DMS53 treated with DMSO at 0.1 percent for 48 hours (cell line): ENCODE data around the gene MEI4.
"Not testable (repeated sequence)": the region's sequence is repeated elsewhere in the genome, so short reads cannot be mapped to it uniquely, and the experiment has no call there.

ENCODE experiments used
- DNase-seq: peaks from one replicate; lab custom pipeline; 2025; ENCODE audit not compliant: unreplicated experiment; lab: John Stamatoyannopoulos, UW

The MEI4 gene

DNA sequence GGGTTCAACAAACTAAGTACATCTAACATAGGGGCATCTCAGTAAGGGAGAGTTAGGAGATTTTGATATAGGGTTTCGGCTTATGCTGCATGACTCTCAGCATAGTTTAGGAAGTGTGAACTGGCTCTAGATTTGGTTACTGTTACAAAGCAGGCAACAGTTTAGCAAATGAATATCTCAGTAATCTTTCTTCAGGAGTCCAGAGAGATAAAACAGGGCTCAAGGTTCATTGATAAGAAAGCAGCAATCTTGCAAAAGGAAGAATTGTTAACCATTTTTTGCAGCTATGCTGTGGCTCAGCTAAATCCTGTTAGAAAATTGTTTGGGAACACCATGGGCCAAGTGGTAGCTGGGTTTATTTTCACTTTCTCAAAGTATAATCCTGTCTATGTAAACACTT is 161.3 kb downstream of the MEI4 start:
- no peak for DNase-seq

DNA sequence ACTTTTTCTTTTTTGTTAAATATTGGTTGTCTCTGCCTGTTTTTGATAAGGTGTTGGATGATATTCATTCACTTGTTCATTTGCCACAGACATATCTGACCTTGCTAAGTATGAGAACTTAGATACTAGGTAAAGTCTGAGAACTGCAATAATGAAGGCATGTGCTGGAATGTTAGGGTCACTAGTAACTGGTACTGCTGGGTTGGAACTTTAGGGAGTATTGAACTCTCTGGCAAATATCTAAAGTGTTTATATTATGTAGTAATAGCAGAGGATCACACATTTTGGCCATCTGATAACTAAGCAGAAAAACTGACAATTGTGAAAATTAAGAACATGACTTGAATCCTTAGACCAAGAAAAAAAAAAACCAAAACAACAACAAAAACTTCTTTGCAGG is 162.7 kb downstream of the MEI4 start:
- DNase-seq = no peak

DNA sequence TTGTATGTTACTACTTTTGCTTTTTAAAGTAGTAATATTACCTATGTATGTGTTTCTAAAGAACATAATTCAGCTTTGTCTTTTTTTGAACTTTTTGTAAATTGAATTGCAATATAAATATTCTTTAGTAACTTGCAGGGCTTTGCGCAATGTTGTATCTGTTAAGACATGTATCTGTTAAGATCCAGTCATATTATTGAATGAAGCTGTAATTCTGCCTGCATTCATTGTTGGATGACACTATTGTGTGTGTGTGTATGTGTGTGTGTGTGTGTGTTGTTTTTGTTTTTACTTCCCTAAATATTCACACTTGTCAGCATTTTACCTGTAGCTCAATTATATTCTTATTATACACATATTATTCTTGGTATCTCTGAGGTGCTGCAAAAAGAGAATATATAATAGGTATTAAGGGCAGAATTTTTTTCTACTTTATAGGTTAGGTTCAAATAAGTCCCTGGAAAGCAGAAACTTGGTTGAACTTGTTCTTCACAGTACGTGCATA is 164.0 kb downstream of the MEI4 start:
- no peak for DNase-seq

DNA sequence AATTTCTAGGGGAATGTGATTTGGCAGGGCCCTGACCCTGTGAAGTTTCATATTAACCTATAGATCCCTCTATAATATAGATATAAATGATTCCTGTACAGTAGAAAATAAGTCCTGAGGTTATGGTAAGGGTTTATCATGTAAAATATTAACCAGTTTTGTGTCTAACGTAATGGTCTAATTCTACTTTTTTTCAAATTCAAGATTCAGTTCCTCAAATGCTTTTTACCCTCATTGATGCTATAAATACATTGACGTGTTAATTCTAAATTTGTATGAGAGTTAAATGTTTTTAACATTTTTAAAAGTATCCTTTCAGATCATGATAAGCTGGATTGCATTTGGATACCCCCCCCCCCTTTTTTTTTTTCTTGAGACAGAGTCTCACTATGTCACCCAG is 169.4 kb downstream of the MEI4 start:
- DNase-seq = no peak

DNA sequence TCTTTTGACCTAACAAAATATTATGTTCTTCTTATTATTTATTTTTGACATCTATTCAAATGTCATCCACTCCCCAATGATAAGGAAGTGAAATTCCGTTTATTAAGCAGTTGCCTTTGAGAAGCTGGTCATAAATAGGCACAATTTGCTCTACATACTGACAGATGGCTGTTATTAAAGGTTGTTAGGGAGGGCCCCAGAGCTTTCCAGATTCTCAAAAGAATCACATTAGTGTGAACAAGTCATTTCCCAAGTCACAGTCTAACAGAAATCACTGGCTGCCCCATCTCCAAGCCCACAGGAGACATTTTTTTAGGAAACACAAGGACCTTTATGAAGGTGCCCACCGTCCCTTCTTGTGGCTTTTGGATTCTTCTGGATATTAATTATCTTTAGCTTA is 172.4 kb downstream of the MEI4 start:
- DNase-seq = no peak

DNA sequence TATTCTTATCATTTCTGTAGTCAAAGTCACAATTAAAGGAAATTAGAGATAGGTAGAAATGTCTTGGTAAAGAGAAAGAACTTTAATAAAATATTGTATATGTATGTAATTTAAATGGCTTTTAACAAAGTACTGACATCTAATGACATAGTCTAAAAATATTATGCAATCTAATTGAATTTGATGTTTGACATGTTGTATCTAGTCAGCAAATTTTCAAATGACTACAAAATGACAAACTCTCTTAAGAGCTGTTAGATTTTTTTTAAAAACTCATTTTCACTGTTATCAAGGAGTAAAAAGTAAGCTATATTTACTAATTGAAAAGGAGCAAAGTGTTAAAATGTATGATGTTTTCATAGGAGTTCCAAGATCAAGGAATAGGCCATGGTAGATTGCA is 176.9 kb downstream of the MEI4 start:
- no peak for DNase-seq

DNA sequence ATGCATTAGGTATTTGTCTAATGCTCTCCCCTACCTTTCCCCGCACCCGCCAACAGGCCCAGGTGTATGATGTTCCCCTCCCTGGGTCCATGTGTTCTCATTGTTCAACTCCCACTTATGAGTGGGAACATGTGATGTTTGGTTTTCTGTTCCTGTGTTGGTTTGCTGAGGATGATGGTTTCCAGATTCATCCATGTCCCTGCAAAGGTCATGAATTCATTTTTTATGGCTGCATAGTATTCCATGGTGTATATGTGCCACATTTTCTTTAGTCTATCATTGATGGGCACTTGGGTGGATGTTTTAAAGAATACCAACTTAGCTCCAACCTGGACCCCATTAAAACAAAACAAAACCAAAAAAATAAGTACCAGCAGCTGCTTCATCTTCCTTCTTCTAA is 180.9 kb downstream of the MEI4 start:
- DNase-seq = not testable (repeated sequence)

DNA sequence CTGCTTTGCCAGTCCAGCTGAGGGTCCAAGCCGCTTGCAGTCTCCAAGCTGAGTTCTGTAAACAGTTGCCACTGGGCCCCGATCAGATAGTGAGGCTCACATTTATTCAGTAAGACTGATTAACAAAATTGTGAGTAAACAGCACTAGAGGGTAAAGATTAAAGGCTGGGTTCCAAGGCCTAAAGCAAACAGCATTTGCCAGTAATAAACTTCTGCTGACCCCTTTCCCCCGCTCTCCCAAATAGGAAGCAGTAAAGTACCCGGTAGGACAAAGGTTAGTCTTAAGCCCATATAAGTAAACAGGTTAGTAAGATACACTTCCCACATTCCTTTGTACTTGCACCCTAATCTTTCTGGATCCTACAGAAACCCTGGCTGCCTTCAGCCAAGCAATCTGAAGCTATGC is 181.8 kb downstream of the MEI4 start:
- DNase-seq = no peak

DNA sequence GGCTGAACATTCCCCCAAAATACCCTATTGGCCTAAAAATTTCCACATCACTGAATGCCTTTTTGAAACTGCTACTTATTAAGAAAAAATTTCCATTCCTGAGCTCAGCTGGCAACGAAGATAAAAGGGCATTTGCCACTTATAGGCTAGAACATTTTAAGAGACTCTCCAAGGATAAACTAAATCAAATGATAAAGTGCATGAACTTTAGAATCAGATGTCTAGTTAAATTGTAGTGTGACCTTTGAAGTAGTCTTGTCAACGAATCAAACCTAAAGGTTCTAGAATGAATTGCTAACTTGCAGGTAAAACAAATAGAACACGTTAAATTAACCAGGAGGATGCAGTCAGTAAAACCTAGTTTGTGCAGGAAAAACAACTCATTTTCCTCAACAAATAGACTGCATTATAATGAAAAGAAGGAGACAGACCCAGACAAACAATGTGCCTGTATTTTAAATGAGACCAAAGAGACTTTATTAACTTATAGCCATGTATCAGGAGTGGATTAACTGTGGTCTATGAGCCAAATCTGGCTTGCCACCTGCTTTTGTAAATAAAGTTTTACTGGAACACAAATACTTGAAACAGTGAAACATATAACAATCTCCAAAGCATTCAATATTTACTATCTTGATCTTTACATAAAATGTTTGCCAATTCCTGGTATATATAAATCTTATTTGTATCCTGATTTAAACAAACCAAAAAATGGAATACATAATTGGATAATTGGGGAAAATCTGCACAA is 184.4 kb downstream of the MEI4 start:
- no peak for DNase-seq

DNA sequence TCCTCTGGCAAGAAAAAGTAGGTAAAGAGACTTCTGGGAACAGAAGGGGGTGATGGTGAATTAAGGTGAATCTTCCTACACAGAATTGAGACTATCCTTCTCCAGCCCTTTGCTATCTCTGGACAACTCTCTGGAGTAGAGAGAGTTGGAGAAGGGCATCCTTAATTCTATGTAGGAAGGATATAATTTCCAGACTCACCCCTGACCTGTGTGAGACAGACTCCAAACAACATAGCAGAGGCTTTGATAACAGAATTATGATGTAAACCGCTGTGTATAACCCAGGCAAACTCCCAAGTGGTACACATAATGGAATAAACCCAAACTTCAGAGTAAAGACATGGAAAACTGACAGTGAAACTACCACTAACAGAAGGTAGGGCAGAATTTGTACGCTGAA is 186.5 kb downstream of the MEI4 start:
- no peak for DNase-seq

DNA sequence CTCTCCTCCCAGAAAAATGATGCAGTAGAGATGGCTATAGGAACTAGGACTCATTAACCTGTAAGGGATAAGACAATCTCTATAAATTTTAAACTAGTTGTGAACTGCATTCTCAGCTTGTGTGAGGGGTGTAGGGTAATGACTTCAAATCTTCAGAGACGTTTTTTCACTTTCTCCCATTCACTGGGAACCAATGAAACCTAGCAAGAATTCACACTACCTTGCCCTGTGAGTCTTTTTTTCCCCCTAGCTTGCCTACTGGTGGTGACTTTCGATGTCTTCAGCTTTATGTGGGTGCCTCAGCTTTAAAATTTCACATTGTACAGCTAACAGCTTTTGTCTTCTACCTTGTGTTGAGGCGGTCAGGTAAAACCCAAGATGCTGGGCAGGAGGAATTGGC is 192.0 kb downstream of the MEI4 start:
- no peak for DNase-seq

DNA sequence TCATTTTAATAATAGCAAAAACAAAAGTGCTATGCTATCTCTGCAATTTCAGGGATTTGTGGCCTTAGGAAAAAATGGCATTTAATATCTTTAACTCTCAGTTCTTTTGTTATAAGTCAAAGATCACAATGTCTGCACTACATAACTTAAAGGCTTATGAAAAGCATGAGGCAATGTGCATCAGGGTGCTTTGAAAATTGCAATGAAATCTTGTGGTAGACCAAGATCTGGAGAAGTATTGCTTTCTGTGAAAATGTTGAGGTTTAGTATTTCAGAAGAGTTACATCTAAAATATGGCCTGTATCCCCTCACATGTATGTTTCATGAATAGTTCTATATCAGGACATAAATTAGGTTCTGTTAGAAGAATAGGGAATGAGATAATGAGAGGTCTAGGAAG is 200.6 kb downstream of the MEI4 start:
- no peak for DNase-seq

DNA sequence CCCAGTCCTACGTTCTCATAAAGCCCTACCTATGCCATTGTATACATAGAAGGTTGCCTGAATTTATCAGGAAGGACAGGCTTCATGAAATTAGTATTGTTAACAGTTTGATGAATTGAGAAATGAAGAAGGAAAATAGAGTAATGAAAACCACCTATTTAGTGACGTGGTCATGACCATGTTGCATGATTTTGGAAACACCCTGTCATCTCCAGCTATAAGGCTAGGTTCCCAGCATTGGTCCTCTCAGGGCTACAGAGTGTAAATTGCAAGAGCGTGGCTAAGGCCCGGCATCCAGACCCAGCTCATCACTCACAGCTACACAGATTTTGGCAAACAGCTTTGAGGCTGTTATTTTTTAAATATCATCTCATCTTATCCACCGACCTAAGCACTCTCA is 203.6 kb downstream of the MEI4 start:
- DNase-seq = no peak

DNA sequence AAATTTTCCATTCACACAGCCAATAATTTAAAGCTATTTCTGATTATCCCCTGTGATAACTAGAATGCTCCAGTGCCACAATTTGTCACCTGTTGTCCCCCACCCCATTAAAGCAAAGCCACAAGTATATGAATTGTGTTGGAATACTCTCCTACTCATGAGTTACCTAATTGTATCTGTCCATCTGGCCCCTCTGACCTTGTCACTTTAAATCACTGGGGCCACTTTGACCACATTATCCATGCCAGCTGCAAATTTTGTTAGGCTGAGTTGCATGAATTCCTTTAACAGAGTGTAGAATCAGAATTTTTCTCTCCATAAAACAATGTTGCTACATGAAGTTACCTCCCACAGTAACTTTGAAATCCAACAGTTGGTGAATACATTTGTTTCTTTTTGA is 204.6 kb downstream of the MEI4 start:
- DNase-seq = no peak

DNA sequence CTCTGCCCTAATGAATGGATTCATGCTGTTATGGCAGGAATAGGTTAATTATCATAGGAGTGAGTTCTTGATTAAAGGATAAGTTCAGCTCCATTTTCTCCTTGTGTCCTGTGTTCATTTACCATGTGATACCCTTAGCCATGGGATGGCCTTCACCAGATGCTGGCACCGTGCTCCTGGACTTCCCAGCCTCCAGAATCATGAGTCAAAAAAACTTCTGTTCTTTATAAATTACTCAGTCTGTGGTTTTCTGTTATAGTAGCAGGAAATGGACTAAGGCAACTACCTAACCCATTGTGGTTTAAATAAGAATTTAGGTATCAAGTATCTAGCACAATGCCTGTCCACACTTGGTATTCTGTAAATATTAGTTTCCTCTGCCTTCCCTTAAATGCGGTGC is 223.5 kb downstream of the MEI4 start:
- DNase-seq = no peak

DNA sequence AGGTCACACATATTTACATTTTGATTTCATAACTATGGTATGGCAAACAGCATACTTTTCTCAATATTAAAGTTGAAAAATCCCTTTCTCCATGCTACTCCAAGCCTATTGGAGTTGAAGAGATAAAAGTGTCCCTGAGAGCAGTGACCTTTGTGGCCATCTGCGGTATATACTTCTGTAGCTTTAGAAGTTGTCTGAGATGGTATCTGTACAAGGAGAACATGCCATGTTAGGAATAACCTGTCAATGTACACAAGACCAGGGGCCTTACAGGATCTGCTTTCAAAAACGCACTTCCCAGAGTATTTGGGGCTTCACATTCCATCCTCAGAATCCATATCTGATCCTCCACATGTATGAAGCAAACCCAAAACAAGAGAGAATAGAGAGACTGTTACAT is 226.7 kb downstream of the MEI4 start:
- no peak for DNase-seq

DNA sequence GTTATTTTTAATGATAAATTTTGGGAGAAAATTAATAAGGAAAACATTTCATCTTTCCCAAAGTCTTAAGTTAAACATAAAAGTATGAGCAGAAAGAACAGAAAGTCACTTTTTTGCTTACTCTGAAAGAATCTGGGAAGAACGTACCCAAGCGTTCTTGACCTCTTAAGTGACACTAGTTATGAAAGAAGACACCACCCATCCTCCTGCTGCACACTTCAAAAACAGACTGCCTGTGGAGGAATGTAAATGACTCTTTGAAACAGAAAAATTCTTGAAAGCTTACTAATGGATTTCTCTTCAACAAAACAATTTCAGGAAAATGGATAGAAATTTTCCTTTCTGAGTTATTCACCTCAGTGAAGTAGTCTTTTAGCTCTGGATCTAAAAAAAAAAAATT is 227.7 kb downstream of the MEI4 start:
- no peak for DNase-seq

DNA sequence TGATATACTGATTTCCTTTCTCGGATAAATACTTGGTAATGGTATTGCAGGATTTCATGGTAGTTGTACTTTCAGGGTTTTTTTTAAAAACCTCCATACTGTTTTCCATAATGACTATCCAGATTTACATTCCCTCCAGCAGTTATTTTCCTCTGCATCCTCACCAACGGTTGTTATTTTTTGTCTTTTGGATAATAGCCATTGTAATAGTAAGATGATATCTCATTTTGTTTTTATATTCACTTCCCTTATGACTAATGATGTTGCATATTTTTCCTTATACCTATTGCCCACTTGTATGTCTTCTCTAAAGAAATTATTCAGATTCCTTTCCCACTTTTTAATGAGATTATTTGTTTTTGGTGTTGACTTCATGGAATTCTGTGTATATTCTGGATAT is 231.0 kb downstream of the MEI4 start:
- no peak for DNase-seq

DNA sequence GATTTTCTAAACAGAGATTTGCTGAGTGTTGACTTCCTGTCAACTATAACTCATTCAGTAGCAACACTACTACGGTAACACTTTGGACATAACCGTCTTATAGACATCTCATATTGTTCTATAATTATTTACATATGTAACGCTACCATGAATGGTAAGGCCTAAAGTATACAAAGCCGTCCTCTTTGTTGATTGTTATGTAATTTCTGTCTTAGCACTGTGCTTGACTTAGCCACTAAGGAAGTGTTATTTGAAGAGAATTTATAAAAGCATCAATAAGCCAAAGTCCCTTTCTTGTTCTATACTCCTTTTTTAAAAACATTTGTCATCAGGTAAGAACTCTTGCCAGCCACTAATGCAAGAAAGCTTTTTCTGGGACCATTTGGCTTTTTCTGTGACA is 240.6 kb downstream of the MEI4 start:
- no peak for DNase-seq

DNA sequence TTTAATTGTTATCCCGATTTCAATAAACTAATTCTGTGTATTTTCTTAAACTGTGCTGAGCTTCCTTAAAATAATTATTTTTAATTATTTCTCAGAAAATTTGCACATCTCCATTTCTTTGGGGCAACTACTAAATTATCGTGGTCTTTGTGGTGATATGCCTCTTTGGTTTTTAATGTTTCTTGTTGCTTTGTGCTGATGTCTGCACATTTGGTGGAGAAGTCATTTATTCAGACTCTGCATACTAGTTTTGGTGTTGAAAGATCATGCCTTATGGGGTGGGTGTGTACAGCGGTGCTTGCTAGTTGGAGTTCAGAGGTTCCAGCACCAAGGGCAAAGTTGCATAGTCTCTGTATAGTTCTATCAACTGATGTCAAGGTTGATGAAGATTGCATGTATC is 253.2 kb downstream of the MEI4 start:
- DNase-seq = no peak

DNA sequence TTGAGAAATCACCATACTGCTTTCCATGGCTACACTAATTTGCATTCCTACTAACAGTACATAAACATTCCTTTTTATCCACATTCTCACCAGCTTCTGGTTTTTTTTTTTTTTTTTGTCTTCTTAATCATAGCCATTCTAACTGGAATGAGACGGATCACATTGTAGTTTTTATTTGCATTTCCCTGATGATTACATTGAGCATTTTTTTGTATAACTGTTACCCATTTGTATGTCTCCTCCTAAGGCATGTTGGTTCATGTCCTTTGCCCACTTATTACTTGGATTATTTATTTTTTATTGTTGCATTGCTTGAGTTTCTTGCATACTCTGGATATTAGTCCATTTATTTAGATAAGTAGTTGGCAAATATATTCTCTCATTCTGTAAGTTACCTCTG is 258.0 kb downstream of the MEI4 start:
- no peak for DNase-seq

DNA sequence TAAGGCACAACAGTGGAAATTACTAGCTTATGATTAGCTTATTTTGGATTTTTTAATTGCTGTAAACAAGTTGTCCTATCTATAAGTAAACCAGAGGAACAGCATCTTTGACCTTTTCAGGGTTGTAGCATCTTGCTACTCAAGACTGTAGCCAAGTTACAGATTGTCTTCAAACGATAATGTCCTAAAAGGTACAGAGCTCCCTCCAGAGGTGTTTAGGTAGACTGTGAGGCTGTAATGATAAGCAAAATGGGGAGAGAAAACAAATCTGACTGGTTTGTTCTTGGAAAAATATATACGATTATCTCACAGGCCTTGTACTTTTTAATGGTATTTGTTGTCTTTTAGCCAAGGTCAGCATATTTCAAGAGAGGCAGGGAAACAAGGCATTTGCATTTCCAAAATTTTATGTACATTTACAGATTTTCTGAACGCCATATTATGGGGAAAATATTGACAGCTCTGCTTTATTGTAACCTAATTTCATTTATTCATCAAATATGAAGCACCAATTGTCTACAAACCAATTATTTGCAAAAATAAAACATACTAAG is 273.4 kb downstream of the MEI4 start:
- no peak for DNase-seq

DNA sequence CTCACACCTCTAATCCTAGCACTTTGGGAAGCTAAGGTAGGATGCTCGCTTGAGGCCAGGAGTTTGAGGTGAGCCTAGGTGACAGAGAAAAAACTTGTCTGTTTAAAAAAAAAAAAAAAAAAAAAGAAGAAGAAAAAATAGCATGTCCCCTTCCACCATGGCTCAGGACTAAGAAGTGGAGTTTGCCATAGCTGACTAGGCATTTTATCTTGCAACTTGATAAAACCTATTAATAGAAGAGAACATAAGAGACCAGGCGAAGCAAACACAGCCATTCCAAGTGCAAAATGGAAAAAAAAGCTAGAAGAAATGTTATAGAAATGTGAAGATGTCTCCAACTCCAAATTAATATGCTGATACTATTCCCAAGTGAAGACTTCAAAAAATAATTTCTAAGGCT is 277.5 kb downstream of the MEI4 start:
- DNase-seq = no peak
